K562 (cell line): ENCODE data around the gene JPH2. TPM values are rescaled to one million over a fixed set of nuclear protein-coding genes. Genes with fewer than 3 reads are reported as not detected.

Source experiments
- ATAC-seq: fragments of 200-7000 bp; cut with Tn5 transposase; 3 replicates; pipeline ENCODE4 v1.9.1; 2020; ENCODE audit warnings: moderate library complexity
- BruUV-seq: library from RNA; stranded (reverse); fragments of 400-500 nt; replicated peaks from 2 replicates; lab custom pipeline; 2021; lab: Mats Ljungman, UMichigan
- CTCF ChIA-PET: fragments of 300-600 bp; formaldehyde crosslinking; extraction: SDS; loops from one replicate; lab custom pipeline; 2021; ENCODE audit warnings: low intra/inter-chr PET ratio; lab: Yijun Ruan, JAX
- POLR2A ChIA-PET: fragments of 300-600, 350-650 bp; sonication (Branson Sonifier 250); formaldehyde crosslinking; extraction: SDS; loops from one replicate; lab custom pipeline; 2021; ENCODE audit warnings: antibody characterized with exemption, inconsistent platforms; lab: Yijun Ruan, JAX
- DNase-seq, 4 experiments: peaks; one replicate each; pipeline versions ENCODE4 v3.0.0 to v3.0.0-alpha.2; 2011 to 2018; ENCODE audit warnings: low spot score in 3 of 4, mixed read lengths in 3 of 4; ENCODE audit errors: extremely low read depth in 1 of 4
- FAIRE-seq: peaks from 2 replicates; lab custom pipeline; 2011; peaks lifted over from hg19 to GRCh38; lab: Jason Lieb, UNC
- H2AFZ ChIP-seq: 2 replicates; pipeline ENCODE4 v1.6.0; 2011; ENCODE audit warnings: low read depth, low read length, control low read depth, inconsistent platforms
- H3K27ac ChIP-seq: fragments of 200-600 bp; 3 replicates; pipeline ENCODE4 v1.8.0; 2011; ENCODE audit warnings: low read depth, mild to moderate bottlenecking, control low read depth, inconsistent platforms, low read length, moderate library complexity, mixed read lengths; ENCODE audit errors: extremely low read depth
- H3K27me3 ChIP-seq, 2 experiments: fragments of 300-600 bp in 1 of 2; 2 replicates in 1 of 2; 3 replicates in 1 of 2; pipeline versions ENCODE4 v1.6.0 to v1.8.0; 2011; ENCODE audit warnings: inconsistent platforms in 2 of 2, low read length in 2 of 2, mild to moderate bottlenecking in 1 of 2, mixed read lengths in 1 of 2, moderate library complexity in 1 of 2; ENCODE audit not compliant: control insufficient read depth in 2 of 2, insufficient read depth in 2 of 2
- H3K36me3 ChIP-seq: fragments of 300-600 bp; 3 replicates; pipeline ENCODE4 v1.8.0; 2011; ENCODE audit warnings: mild to moderate bottlenecking, low read length, inconsistent platforms; ENCODE audit not compliant: control insufficient read depth, insufficient read depth
- H3K4me1 ChIP-seq, 2 experiments: fragments of 200-600 bp in 1 of 2; replicated peaks in 1 of 2; 2 replicates in 1 of 2; 3 replicates in 1 of 2; pipeline versions ENCODE4 v1.5.1 to v1.8.0; 2011; ENCODE audit warnings: inconsistent platforms in 2 of 2, low read length in 2 of 2, mild to moderate bottlenecking in 1 of 2, mixed read lengths in 1 of 2, moderate library complexity in 1 of 2; ENCODE audit not compliant: control insufficient read depth in 2 of 2, insufficient read depth in 2 of 2
- H3K4me2 ChIP-seq: 2 replicates; pipeline ENCODE4 v1.6.1; 2011; ENCODE audit warnings: low read length, control low read depth, inconsistent platforms, mixed read lengths; ENCODE audit not compliant: insufficient read depth
- H3K4me3 ChIP-seq: fragments of 200-600 bp; sonication (generic), shearing (Covaris generic); 2 replicates; pipeline ENCODE4 v1.5.1; 2016; ENCODE audit warnings: control low read depth, inconsistent platforms
- H3K79me2 ChIP-seq: fragments of 200-600 bp; 3 replicates; pipeline ENCODE4 v1.8.0; 2011; ENCODE audit warnings: low read length, inconsistent platforms; ENCODE audit not compliant: control insufficient read depth, insufficient read depth
- H3K9ac ChIP-seq, 2 experiments: 2 replicates each; pipeline versions ENCODE4 v1.6.0 to v1.6.1; 2011; ENCODE audit warnings: low read depth in 2 of 2, low read length in 2 of 2, control low read depth in 1 of 2, inconsistent platforms in 1 of 2, mild to moderate bottlenecking in 1 of 2, mixed read lengths in 1 of 2; ENCODE audit not compliant: insufficient read depth in 1 of 2
- H3K9me1 ChIP-seq: one replicate; pipeline ENCODE4 v1.6.0; 2011; ENCODE audit warnings: inconsistent platforms, mild to moderate bottlenecking, low read length, moderate library complexity; ENCODE audit not compliant: control insufficient read depth, insufficient read depth
- H3K9me3 ChIP-seq: replicated peaks from 2 replicates; pipeline ENCODE4 v1.5.1; 2011; ENCODE audit warnings: low read depth, low read length, inconsistent platforms; ENCODE audit not compliant: control insufficient read depth, insufficient read depth
- H4K20me1 ChIP-seq: replicated peaks from 2 replicates; pipeline ENCODE4 v1.6.1; 2011; ENCODE audit warnings: low read length, inconsistent platforms, mixed read lengths; ENCODE audit not compliant: control insufficient read depth, insufficient read depth
- ARID1B ChIP-seq: fragments of 450-650 bp; IDR thresholded peaks from 2 replicates; pipeline ENCODE4 v1.6.1; 2016; ENCODE audit warnings: antibody characterized with exemption, mild to moderate bottlenecking, inconsistent platforms
- ARID2 ChIP-seq: fragments of 450-650 bp; IDR thresholded peaks from 2 replicates; pipeline ENCODE4 v1.6.1; 2017; ENCODE audit warnings: antibody characterized with exemption, mild to moderate bottlenecking
- EHMT2 ChIP-seq: fragments of 450-650 bp; IDR thresholded peaks from 2 replicates; pipeline ENCODE4 v1.6.1; 2018; ENCODE audit warnings: antibody characterized with exemption
- FOXK1 ChIP-seq: sonication (generic); formaldehyde crosslinking; IDR thresholded peaks from 2 replicates; pipeline ENCODE4 v1.8.0; 2022; ENCODE audit warnings: missing genetic modification reagents, mild to moderate bottlenecking, borderline replicate concordance
- GTF2E2 ChIP-seq: fragments of 200-800 bp; sonication (Bioruptor generic); IDR thresholded peaks from 2 replicates; pipeline ENCODE4 v1.6.1; 2016; ENCODE audit warnings: missing genetic modification characterization, missing compliant biosample characterization
- HDGF ChIP-seq: fragments of 450-650 bp; IDR thresholded peaks from 2 replicates; pipeline ENCODE4 v1.6.1; 2016
- LARP7 ChIP-seq: fragments of 450-650 bp; IDR thresholded peaks from 2 replicates; pipeline ENCODE4 v1.6.1; 2016
- MIER1 ChIP-seq: fragments of 450-650 bp; IDR thresholded peaks from 2 replicates; pipeline ENCODE4 v1.6.1; 2016; ENCODE audit warnings: antibody characterized with exemption, mild to moderate bottlenecking, low read depth
- MTA1 ChIP-seq: fragments of 450-650 bp; IDR thresholded peaks from 2 replicates; pipeline ENCODE4 v1.6.1; 2017; ENCODE audit warnings: borderline replicate concordance
- POLR2H ChIP-seq: IDR thresholded peaks from 2 replicates; pipeline ENCODE4 v1.6.1; 2016; ENCODE audit warnings: missing genetic modification characterization, low read depth, mild to moderate bottlenecking, control low read depth, missing compliant biosample characterization, moderate library complexity
- PYGO2 ChIP-seq: fragments of 450-650 bp; IDR thresholded peaks from 2 replicates; pipeline ENCODE4 v1.6.1; 2016; ENCODE audit warnings: mild to moderate bottlenecking, missing genetic modification characterization, moderate library complexity, missing compliant biosample characterization
- RB1 ChIP-seq: fragments of 450-650 bp; IDR thresholded peaks from 2 replicates; pipeline ENCODE4 v1.6.1; 2017; ENCODE audit warnings: low read depth, mild to moderate bottlenecking
- RBM15 ChIP-seq: fragments of 200-400 bp; formaldehyde crosslinking; IDR thresholded peaks from 2 replicates; pipeline ENCODE4 v1.6.1; 2018; ENCODE audit warnings: mild to moderate bottlenecking, low read length, moderate library complexity; ENCODE audit not compliant: insufficient read depth
- SIN3A ChIP-seq, 2 experiments: fragments of 150-350 bp in 1 of 2; IDR thresholded peaks; 2 replicates each; pipeline ENCODE4 v1.6.1; 2011 to 2016; ENCODE audit warnings: borderline replicate concordance in 2 of 2, low read depth in 2 of 2, low read length in 2 of 2, mild to moderate bottlenecking in 2 of 2, moderate library complexity in 2 of 2; ENCODE audit not compliant: control insufficient read depth in 1 of 2
- SMARCE1 ChIP-seq: fragments of 450-650 bp; IDR thresholded peaks from 2 replicates; pipeline ENCODE4 v1.7.1; 2016; ENCODE audit warnings: mild to moderate bottlenecking
- SPI1 ChIP-seq: IDR thresholded peaks from 2 replicates; pipeline ENCODE4 v1.6.1; 2011; ENCODE audit warnings: low read depth, low read length, control low read depth, borderline replicate concordance
- XRCC5 ChIP-seq: fragments of 200-400 bp; formaldehyde crosslinking; IDR thresholded peaks from 2 replicates; pipeline ENCODE4 v1.6.1; 2017; ENCODE audit warnings: low read depth, mild to moderate bottlenecking, low read length
- ZC3H8 ChIP-seq: fragments of 450-650 bp; IDR thresholded peaks from 2 replicates; pipeline ENCODE4 v1.6.1; 2017
- ZNF146 ChIP-seq: IDR thresholded peaks from one replicate; pipeline ENCODE4 v1.6.1; 2018; ENCODE audit warnings: missing compliant biosample characterization; ENCODE audit not compliant: unreplicated experiment
- ZNF239 ChIP-seq: fragments of 250-450 bp; sonication (Bioruptor Pico); IDR thresholded peaks from 2 replicates; pipeline ENCODE4 v1.4.0; 2020; ENCODE audit warnings: mild to moderate bottlenecking
- WGBS: fragments of 100-300 bp; shearing (Covaris generic); methylation state at CpG from one replicate; pipeline ENCODE4 v1.1.6; 2016; ENCODE audit warnings: low coverage, mixed read lengths; ENCODE audit not compliant: insufficient coverage; ENCODE audit errors: missing lambda C conversion rate; 5-methylcytosine and 5-hydroxymethylcytosine counted together
- in situ Hi-C: fragments of 300-500 bp; cut with MboI; formaldehyde crosslinking; loops from 4 replicates; pipeline ENCODE4 v1.15.0; 2018; ENCODE audit warnings: inconsistent platforms, mixed read lengths
- intact Hi-C: fragments of 100-400 bp; cut with micrococcal nuclease; formaldehyde crosslinking; loops from 2 replicates; pipeline ENCODE4 v1.14.2; 2022
- polyA plus RNA-seq, 8 experiments: library from polyadenylated mRNA; depleted of rRNA in 4 of 8; stranded (reverse) in 5 of 8; unstranded in 3 of 8; fragments of >200 nt; fragmentation: Nextera tagmentation in 2 of 8; fragmentation: Illumina TruSeq in 1 of 8; extraction: Ambion mirVana in 2 of 8; extraction: Trizol in 1 of 8; gene quantifications; 2 replicates each; pipeline versions ENCODE4 v1.2.1 to v1.2.3, GENCODE V29; 2011 to 2014; ENCODE audit warnings: inconsistent platforms in 1 of 8, missing spikeins in 1 of 8
- total RNA-seq, 7 experiments: library from RNA; depleted of rRNA in 6 of 7; stranded (reverse); fragments of >200 nt in 6 of 7; fragmentation: Illumina TruSeq in 2 of 7; extraction: Trizol in 2 of 7; gene quantifications; 2 replicates each; pipeline versions ENCODE4 v1.2.1 to v1.2.3, GENCODE V29; 2011 to 2021; ENCODE audit warnings: low replicate concordance in 1 of 7
- TF ChIP-seq, protein P1 (sequence below): sonication (generic); formaldehyde crosslinking; IDR thresholded peaks from 2 replicates; pipeline ENCODE4 v1.8.0; 2022; ENCODE audit warnings: missing genetic modification reagents, mild to moderate bottlenecking, borderline replicate concordance
- TF ChIP-seq, protein P2 (sequence below): sonication (generic); formaldehyde crosslinking; IDR thresholded peaks from 2 replicates; pipeline ENCODE4 v1.8.0; 2022; ENCODE audit warnings: mild to moderate bottlenecking, missing genetic modification reagents

The JPH2 gene
- total and polyA plus RNA-seq, 9 of the 15 experiments (the other 6 are each of a cell fraction or from before 2014, with no cell fraction given) = not detected

DNA sequence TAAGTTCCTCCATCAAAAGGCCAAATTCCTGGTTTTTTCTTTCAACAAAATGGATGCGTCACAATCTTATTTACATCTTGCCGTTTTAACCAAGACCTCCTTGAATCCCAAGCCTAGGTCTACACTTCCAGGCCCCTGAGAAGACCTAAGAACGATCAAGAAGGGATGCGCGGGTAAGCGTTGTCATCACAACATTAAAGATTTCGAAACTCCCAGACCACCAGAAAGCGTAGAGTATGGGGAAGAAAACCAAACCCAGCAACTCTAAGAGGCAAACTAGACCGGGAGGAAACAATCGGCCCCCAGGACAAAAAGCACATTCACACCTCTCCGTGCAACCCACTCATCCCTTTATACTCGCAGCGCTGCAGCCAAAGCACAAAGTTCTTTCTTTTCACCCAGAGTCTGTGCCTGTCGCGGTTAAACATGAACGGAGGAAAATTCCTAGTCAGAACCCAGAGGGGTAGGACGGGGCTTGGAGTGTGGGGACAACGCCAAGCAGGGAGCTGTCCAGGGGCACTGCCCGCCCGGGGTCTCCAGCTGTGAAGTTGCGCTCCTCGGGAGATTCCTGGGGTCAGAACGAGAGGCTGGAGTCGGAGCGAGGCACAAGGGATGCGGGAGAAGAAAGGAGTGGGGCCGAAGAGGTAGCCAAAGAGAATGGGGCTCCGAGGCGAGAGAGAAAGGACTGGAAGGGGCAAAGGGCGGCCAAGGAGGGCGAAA lies 22.9 kb upstream of the JPH2 start:
- Histone ChIP-seq H3K36me3 (peaks cover 13% of the 10 kb centered on the region; the same call in 2 of the 3 replicates), H4K20me1 (0 out of 2 replicates have a peak, but pooled peaks cover 4% of the 10 kb centered on the region), H3K9me3 (no peaks in the 10 kb centered on the region), H3K27me3 (no peaks in the 10 kb centered on the region), H3K9ac (peak overlapping the region; percentile 82 to 97), H3K9me1 (no peaks in the 10 kb centered on the region), H3K4me1 (peaks cover 17 to 24% of the 10 kb centered on the region in 2 experiments), H3K79me2 (peaks cover 45% of the 10 kb centered on the region), H3K4me3 (peak overlapping the region; percentile 94), H3K4me2 (peak overlapping the region; percentile 93), H2AFZ (peak overlapping the region; percentile 85), H3K27ac (peak overlapping the region; percentile 92)
- peak in 1 of 4 experiments; percentile 21 for DNase-seq
- BruUV-seq = no TSS peak
- ATAC-seq = peak; percentile 8
- ChIA-PET CTCF (no interaction called here), POLR2A (interaction anchor here (0.8 to 1.4 kb wide), 3 partner anchors 9 to 175 kb away, joined by 3 to 6 read pairs (median 4); no protein-coding TSS in a partner anchor)
- 0% methylated on average over 28 of the region's 31 CpGs for WGBS
- in situ Hi-C loops (loop anchor here (5.0 to 10.0 kb wide), 3 partner anchors 172 to 395 kb away; no protein-coding TSS in a partner anchor), intact Hi-C loops (no loop called here)
- FAIRE-seq = peak; percentile 70
- TF ChIP-seq ZC3H8 = no peak
- peak; percentile 53; the same call in 1 of the 2 replicates for TF ChIP-seq EHMT2
- no peak for TF ChIP-seq ZNF146 (CRISPR knock-in tag)
- TF ChIP-seq SIN3A (IDR thresholded peaks at IDR 0.05; ENCODE audit: borderline replicate concordance in 2 of 2, control insufficient read depth in 1 of 2, low read depth in 2 of 2, low read length in 2 of 2) = 0 out of 4 replicates have a peak, but pooled peaks of 1 of the 2 experiments have one; percentile 27
- TF ChIP-seq SMARCE1 = peak; percentile 83
- TF ChIP-seq ZNF239 = no peak
- TF ChIP-seq, protein P1, sequence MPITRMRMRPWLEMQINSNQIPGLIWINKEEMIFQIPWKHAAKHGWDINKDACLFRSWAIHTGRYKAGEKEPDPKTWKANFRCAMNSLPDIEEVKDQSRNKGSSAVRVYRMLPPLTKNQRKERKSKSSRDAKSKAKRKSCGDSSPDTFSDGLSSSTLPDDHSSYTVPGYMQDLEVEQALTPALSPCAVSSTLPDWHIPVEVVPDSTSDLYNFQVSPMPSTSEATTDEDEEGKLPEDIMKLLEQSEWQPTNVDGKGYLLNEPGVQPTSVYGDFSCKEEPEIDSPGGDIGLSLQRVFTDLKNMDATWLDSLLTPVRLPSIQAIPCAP (CRISPR knock-in tag) = 0 out of 2 replicates have a peak, but pooled peaks have one; percentile 29
- TF ChIP-seq FOXK1 (CRISPR knock-in tag) = no peak
- TF ChIP-seq ARID2 = 0 out of 2 replicates have a peak, but pooled peaks have one; percentile 21
- no peak for TF ChIP-seq RB1
- TF ChIP-seq MIER1 = peak; percentile 77
- TF ChIP-seq MTA1 = 0 out of 2 replicates have a peak, but pooled peaks have one; percentile 28
- TF ChIP-seq LARP7 = peak; percentile 60; the same call in 1 of the 2 replicates
- no peak for TF ChIP-seq HDGF
- TF ChIP-seq RBM15 = no peak
- TF ChIP-seq GTF2E2 = 0 out of 2 replicates have a peak, but pooled peaks have one; percentile 10
- no peak for TF ChIP-seq PYGO2
- no peak for TF ChIP-seq POLR2H (tag)
- TF ChIP-seq ARID1B = peak; percentile 40
- TF ChIP-seq, protein P2, sequence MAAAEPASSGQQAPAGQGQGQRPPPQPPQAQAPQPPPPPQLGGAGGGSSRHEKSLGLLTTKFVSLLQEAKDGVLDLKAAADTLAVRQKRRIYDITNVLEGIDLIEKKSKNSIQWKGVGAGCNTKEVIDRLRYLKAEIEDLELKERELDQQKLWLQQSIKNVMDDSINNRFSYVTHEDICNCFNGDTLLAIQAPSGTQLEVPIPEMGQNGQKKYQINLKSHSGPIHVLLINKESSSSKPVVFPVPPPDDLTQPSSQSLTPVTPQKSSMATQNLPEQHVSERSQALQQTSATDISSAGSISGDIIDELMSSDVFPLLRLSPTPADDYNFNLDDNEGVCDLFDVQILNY = 0 out of 2 replicates have a peak, but pooled peaks have one; percentile 23
- peak; percentile 75 for TF ChIP-seq SPI1
- TF ChIP-seq XRCC5 = 0 out of 2 replicates have a peak, but pooled peaks have one; percentile 47
